Astrocyte of the cerebellum (primary cell): Measurements from ENCODE around the gene BCORL1.

Experiments
- DNase-seq: peaks from one replicate; pipeline ENCODE4 v3.0.0-alpha.2; 2011; ENCODE audit warnings: low read depth
- H3K4me3 ChIP-seq: 2 replicates; pipeline ENCODE4 v1.5.1; 2011; ENCODE audit warnings: mild to moderate bottlenecking, low read depth, low read length, moderate library complexity
- in situ Hi-C: cut with HindIII; loops from 2 replicates; pipeline ENCODE4 v1.10.0; 2017; ENCODE audit warnings: low sequenced_read_pairs
- TF ChIP-seq, protein P1 (sequence below): IDR thresholded peaks from 2 replicates; pipeline ENCODE4 v1.5.1; 2012; ENCODE audit warnings: low read length, low read depth, moderate library complexity, mild to moderate bottlenecking; ENCODE audit errors: missing control alignments

The BCORL1 gene

GRCh38 chrX:130100180-130100579 is 117.7 kb downstream of the BCORL1 start:
- in situ Hi-C loops: no loop called here
- DNase-seq: peak; percentile 40
- H3K4me3 ChIP-seq: no peak overlapping the region
- TF ChIP-seq, protein P1, sequence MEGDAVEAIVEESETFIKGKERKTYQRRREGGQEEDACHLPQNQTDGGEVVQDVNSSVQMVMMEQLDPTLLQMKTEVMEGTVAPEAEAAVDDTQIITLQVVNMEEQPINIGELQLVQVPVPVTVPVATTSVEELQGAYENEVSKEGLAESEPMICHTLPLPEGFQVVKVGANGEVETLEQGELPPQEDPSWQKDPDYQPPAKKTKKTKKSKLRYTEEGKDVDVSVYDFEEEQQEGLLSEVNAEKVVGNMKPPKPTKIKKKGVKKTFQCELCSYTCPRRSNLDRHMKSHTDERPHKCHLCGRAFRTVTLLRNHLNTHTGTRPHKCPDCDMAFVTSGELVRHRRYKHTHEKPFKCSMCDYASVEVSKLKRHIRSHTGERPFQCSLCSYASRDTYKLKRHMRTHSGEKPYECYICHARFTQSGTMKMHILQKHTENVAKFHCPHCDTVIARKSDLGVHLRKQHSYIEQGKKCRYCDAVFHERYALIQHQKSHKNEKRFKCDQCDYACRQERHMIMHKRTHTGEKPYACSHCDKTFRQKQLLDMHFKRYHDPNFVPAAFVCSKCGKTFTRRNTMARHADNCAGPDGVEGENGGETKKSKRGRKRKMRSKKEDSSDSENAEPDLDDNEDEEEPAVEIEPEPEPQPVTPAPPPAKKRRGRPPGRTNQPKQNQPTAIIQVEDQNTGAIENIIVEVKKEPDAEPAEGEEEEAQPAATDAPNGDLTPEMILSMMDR: no peak

GRCh38 chrX:130103605-130104004 is 121.2 kb downstream of the BCORL1 start:
- in situ Hi-C loops: no loop called here
- DNase-seq: no peak
- TF ChIP-seq, protein P1: no peak
- no peak overlapping the region for H3K4me3 ChIP-seq

DNA sequence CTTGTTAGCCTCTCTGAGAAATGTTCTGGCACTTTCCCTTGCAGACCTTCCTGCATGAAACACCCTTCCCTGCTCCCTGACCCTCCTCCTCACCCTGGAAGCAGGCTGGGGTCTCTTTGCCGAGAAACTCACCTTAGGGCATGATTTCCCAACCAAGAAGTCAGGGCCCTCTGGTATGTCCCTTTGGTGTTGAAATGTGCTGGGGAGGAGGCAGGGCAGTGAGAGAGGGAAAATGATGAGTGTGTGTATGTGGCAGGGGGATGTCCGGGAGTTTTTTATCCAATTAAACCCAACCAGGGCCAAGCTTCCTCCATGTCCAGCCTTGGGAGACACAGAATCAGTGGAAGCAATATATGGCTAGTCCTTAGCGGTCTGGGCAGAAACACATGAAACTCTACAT is 122.8 kb downstream of the BCORL1 start:
- no peak overlapping the region for H3K4me3 ChIP-seq
- TF ChIP-seq, protein P1: no peak
- no peak for DNase-seq
- in situ Hi-C loops: no loop called here

GRCh38 chrX:130106071-130106470 is 123.6 kb downstream of the BCORL1 start:
- in situ Hi-C loops: no loop called here
- no peak for DNase-seq
- TF ChIP-seq, protein P1: no peak
- H3K4me3 ChIP-seq: no peak overlapping the region
